OCI-M2 (cell line): ENCODE results near the gene CIITA.
"Not testable (repeated sequence)": the region's sequence is repeated elsewhere in the genome, so short reads cannot be mapped to it uniquely, and the experiment has no call there.

Experiments used
- DNase-seq: peaks from one replicate; lab custom pipeline; 2025; ENCODE audit not compliant: unreplicated experiment; lab: John Stamatoyannopoulos, UW

CIITA gene

GRCh38 chr16:10935226-10935915 lies 58.4 kb downstream of the CIITA start:
- no peak for DNase-seq

GRCh38 chr16:10936272-10936984 lies 59.4 kb downstream of the CIITA start:
- no peak for DNase-seq

- DNase-seq, result no peak
These were observed 60.3 kb downstream of the CIITA start for GRCh38 chr16:10937068-10937859.

- DNase-seq, result no peak
These were observed 61.3 kb downstream of the CIITA start for GRCh38 chr16:10938321-10938720.

GRCh38 chr16:10938796-10939648 lies 62.0 kb downstream of the CIITA start:
- DNase-seq, result no peak

GRCh38 chr16:10939649-10940234 lies 62.7 kb downstream of the CIITA start:
- no peak for DNase-seq

- DNase-seq, result no peak
These were observed 63.6 kb downstream of the CIITA start for GRCh38 chr16:10940501-10941079.

- no peak for DNase-seq
These were observed 64.3 kb downstream of the CIITA start for GRCh38 chr16:10941127-10941933.

GRCh38 chr16:10941935-10942351 lies 64.9 kb downstream of the CIITA start:
- DNase-seq, result not testable (repeated sequence)

GRCh38 chr16:10942352-10943063 lies 65.5 kb downstream of the CIITA start, which contains the start of gene DEXI:
TSS of gene DEXI (minus strand) at chr16:10942468. CDS start at chr16:10942005, 463 bp downstream.
- DNase-seq, result peak; percentile 74

- DNase-seq, result no peak
These were observed 66.0 kb downstream of the CIITA start for GRCh38 chr16:10943064-10943353.

- peak; percentile 44 for DNase-seq
These were observed 67.5 kb downstream of the CIITA start, which contains the start of gene CLEC16A for GRCh38 chr16:10944249-10945064. TSS of gene CLEC16A (plus strand) at chr16:10944564. CDS start at chr16:10944718, 154 bp downstream.

- no peak for DNase-seq
These were observed 68.2 kb downstream of the CIITA start for GRCh38 chr16:10945065-10945787.

GRCh38 chr16:10946308-10946707 lies 69.3 kb downstream of the CIITA start:
- no peak for DNase-seq

GRCh38 chr16:10947211-10947787 lies 70.3 kb downstream of the CIITA start:
- no peak for DNase-seq

GRCh38 chr16:10949424-10949970 lies 72.5 kb downstream of the CIITA start:
- DNase-seq, result no peak
